Measurements from ENCODE around the gene LAMC3.
A peak's percentile ranks its signal among the peaks of the same experiment; 100 is the strongest.

The LAMC3 gene

DNA sequence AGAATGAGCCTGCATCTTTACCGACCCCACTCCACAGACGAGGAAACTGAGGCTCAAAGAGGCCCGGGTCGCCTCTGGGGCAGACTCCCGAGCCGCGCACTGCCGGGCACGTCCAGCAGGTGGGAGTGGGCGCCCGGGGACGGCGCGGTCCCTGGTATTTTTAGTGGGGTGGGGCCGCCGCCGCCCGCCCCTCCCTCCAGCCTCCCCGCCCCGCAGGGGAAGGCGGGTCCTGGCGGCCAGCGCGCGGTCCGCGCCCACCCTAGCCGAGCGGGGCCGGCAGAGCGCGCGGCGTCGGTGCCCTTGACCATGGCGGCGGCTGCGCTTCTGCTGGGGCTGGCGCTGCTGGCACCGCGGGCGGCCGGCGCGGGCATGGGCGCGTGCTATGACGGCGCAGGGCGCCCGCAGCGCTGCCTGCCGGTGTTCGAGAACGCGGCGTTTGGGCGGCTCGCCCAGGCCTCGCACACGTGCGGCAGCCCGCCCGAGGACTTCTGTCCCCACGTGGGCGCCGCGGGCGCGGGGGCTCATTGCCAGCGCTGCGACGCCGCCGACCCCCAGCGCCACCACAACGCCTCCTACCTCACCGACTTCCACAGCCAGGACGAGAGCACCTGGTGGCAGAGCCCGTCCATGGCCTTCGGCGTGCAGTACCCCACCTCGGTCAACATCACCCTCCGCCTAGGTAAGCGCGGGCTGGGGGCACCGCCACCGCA, at the start of gene LAMC3:
LAMC3 (plus strand) TSS at position 266 of the 710 bp plus-strand sequence; CDS start at position 307, 41 bp downstream.
- TF ChIP-seq, protein P1, sequence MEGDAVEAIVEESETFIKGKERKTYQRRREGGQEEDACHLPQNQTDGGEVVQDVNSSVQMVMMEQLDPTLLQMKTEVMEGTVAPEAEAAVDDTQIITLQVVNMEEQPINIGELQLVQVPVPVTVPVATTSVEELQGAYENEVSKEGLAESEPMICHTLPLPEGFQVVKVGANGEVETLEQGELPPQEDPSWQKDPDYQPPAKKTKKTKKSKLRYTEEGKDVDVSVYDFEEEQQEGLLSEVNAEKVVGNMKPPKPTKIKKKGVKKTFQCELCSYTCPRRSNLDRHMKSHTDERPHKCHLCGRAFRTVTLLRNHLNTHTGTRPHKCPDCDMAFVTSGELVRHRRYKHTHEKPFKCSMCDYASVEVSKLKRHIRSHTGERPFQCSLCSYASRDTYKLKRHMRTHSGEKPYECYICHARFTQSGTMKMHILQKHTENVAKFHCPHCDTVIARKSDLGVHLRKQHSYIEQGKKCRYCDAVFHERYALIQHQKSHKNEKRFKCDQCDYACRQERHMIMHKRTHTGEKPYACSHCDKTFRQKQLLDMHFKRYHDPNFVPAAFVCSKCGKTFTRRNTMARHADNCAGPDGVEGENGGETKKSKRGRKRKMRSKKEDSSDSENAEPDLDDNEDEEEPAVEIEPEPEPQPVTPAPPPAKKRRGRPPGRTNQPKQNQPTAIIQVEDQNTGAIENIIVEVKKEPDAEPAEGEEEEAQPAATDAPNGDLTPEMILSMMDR (IDR thresholded peaks at IDR 0.05; ENCODE audit: low read length, missing control alignments) = peak; percentile 9
- no peak for DNase-seq (ENCODE audit: low read depth)
- H3K4me3 ChIP-seq (replicated peaks; ENCODE audit: low read depth, low read length) = no peak within 1 kb of the TSS

DNA sequence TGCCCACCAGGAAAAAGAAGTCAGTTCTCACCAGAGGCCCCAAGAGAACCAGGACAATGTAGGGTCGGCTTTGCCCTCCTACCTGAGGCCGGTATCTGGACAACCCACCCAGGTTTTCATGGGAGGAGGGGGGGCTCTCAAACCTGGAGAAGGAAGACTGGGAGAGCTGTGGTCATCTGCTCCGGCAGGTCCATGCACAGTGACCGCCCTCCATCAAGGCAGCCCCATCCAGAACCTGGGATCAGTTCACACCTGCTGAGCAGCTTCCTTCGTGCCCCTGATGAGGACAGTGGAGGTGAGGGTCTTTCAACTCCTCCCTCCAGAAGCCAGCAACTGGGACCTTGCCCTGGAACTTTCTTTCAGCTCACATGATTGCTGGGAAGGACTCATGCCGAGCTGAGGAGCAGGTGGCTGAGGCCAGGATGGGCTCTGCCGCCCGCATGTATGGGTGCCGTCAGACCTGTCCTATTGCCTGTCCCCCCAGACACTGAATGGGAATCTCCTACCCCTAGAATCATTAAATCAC, 49.1 kb upstream of the LAMC3 start:
- TF ChIP-seq, protein P1 (IDR thresholded peaks at IDR 0.05; ENCODE audit: low read length, missing control alignments) = no peak
- H3K4me3 ChIP-seq (replicated peaks; ENCODE audit: low read depth, low read length) = no peak overlapping the region
- no peak for DNase-seq (ENCODE audit: low read depth)

DNA sequence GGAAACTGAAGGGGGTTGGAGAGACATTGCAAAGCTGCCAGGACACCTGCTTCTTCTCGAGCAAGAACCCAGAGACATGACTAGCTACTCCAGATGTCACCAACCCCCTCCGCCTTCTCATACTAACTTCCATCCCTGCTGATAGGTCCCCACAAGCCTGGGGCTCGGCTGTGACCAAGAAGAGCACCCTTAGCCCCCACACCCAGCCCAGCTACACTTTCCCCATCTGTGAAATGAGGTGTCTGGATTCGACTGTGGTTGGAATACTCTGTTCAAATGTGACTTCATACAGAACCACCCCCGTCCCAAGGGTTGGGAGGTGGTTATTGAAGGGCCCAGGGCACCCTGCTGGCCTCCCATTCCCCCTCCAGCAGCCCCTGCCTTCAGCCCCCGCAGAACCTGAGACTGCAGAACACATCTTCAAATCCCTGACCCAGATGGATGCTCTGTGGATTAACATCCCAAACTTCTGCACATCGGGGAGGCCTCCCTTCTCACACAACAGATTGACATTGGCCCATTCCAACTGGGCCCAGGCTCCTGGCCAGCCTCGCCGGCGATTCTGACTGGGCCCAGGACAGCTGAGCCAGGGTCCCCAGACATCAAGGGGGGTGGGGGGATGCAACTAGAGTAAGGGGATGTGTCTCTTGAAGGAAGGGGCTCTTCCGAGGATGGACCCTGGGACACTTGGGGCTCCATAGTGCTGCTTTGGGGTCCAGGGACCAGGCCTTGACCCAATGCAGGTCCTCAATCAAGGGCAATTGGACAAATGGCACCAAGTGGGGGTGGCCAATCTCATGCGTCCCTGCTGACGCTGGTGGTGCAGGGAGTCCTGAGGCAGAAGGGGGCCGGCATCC, 48.2 kb upstream of the LAMC3 start:
- no peak overlapping the region for H3K4me3 ChIP-seq (replicated peaks; ENCODE audit: low read depth, low read length)
- TF ChIP-seq, protein P1 (IDR thresholded peaks at IDR 0.05; ENCODE audit: low read length, missing control alignments) = no peak
- DNase-seq (ENCODE audit: low read depth) = no peak

DNA sequence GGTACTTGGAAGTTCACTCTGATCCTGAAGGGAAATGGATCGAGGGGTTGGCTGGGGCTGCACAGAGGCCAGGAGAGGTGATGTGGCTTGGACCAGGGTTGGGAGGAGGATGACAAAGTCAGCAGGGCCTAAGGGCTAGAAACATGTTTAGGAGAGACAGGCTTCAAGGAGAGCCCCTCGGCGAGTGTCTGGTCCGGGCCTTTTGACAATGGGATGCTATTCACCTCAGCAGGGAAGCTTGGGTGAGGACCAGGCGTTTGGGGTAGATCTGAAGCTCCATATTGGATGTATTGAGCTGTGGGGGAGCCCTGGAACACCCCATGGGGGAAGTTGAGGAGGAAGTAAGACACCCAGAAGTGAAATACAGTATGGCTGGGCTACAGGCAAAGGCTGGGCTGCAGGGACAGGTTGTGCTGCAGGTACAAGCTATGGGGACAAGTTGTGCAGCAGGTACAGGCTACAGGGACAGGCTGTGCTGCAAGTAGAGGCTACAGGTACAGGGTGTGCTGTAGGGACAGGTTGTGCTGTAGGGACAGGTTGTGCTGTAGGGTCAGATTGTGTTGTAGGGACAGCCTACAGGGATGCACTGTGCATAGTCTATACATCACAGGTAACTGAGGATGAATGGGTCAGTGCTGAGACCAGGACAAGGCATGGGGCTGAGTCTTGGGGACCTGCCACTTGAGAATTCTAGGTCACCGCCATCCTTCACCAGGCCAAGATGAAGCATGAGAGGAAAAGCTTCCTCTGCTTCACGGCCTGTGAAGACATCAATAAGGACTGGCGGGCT, 47.3 kb upstream of the LAMC3 start:
- no peak overlapping the region for H3K4me3 ChIP-seq (replicated peaks; ENCODE audit: low read depth, low read length)
- no peak for DNase-seq (ENCODE audit: low read depth)
- TF ChIP-seq, protein P1 (IDR thresholded peaks at IDR 0.05; ENCODE audit: low read length, missing control alignments) = no peak

DNA sequence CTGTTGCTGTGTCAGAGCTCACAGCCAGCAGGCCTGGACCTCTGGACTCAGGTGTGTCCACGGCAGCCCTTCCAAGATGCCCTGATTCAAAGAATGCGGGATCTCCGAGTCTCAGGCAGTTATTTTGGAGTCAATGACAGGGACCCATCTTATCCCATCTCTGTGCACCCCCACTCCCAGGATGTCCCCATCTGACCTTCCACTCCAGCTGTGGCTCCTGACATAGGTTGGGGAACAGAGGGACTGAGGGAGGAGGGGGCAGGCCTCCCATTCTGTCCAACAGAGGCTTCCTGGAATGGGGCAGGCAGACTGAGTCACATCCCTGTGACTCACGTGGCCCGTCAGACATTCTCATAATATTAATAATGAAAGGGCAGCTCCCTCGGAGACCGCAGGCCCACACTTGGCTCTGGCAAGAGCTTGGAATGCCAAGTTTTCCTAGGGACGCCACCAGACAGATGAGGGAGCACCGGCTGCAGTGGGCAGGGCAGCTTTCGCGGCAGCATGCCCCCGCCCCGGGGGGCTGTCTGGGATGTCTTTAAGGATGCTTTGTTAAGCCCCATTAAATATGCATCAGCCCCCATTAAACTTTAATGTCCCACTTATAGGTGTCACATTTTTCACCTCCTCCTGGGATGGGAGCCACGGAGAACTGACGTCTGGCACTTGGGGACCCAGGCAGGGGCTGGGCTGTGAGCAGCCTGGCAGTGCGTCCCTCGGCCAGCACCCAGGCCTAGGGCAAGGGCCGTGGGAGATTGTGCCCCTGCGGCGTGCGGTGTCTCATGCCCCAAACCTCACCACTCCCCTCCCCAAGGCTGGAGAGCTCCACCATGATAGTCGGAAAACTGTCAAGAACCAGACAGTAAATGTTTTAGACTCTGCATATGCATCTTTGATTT, 46.3 kb upstream of the LAMC3 start:
- H3K4me3 ChIP-seq (replicated peaks; ENCODE audit: low read depth, low read length) = no peak overlapping the region
- peak; percentile 93 for DNase-seq (ENCODE audit: low read depth)
- TF ChIP-seq, protein P1 (IDR thresholded peaks at IDR 0.05; ENCODE audit: low read length, missing control alignments) = no peak

Data from fibroblast of pulmonary artery (primary cell).